Hindlimb muscle (tissue), 1 donor: ENCODE measurements around the gene CASZ1. TPM values are rescaled to one million over a fixed set of nuclear protein-coding genes. Genes with fewer than 3 reads are reported as not detected.

Experiments
- DNase-seq: peaks from one replicate; pipeline ENCODE4 v3.0.0-alpha.2; 2013
- polyA plus RNA-seq: library from polyadenylated mRNA; unstranded; fragments of 120-200 nt; gene quantifications from one replicate; pipeline ENCODE4 v1.2.1, GENCODE V29; 2013; ENCODE audit not compliant: insufficient read length

CASZ1 gene
- polyA plus RNA-seq, 1 donor = 82.9 TPM

- no peak for DNase-seq
These were observed 111.1 kb downstream of the CASZ1 start for GRCh38 chr1:10685196-10685807.

- no peak for DNase-seq
These were observed 112.2 kb downstream of the CASZ1 start for GRCh38 chr1:10684221-10684620.

- DNase-seq = no peak
These were observed 113.8 kb downstream of the CASZ1 start for GRCh38 chr1:10682449-10683309.

GRCh38 chr1:10682108-10682445, 114.4 kb downstream of the CASZ1 start:
- no peak for DNase-seq

DNA sequence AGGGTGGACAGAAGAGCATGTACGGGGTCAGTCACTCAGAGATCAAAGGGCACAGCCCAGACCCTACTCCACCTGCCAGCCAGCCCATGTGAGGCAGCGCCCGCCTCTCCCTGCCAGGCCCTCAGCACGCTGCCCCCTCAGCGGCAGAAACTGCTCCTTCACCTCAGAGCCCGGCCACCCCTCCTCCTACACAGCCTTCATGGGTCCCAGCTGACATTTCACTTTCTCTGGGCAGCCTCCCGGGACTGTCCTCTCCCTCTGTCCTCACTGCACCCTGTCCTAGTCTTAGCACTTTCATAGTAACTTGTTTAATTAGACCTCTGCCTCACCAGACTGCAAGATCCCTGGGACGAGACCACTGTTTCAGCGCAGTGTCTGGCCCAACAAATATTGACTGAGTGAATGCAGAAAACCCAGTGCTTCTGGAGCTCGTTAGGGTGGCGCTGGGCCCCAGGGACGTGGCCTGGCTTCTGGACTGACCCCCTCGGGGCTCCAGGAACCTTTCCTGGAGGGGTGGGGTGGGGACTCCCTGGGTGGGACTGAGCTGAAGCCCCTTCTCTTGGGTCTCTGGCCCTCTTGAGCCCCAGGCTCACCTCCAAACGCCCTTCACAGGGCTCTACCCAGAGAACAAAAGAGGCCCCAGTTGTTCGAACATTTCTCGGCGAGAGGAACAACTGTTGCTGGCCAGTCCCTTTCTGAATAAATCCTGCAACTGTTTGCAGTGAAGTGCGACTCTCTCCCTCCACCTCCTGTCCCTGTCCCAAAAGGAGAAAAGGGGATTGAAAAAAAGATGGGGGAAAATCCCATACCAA, 114.9 kb downstream of the CASZ1 start:
- DNase-seq = no peak

DNA sequence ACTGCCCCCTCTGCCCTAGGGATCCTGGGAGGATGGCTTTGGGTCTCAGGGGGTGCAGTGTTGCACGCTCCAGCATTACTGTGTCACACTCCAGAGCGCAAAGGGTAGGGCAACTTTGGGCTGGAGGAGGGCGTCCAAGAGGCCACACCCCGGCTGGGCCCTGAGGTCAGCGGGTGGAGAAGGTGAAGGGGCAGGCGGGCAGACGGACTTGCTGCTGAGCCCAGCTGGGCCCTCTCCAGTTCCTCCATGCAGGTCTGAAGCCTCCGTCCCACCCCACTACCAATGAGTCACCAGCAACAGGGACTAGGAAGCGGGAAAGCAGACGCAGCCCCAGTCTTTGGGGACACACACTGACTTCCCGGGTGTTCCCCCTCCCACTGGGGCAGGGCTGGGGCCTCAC, 116.0 kb downstream of the CASZ1 start:
- DNase-seq = no peak

DNA sequence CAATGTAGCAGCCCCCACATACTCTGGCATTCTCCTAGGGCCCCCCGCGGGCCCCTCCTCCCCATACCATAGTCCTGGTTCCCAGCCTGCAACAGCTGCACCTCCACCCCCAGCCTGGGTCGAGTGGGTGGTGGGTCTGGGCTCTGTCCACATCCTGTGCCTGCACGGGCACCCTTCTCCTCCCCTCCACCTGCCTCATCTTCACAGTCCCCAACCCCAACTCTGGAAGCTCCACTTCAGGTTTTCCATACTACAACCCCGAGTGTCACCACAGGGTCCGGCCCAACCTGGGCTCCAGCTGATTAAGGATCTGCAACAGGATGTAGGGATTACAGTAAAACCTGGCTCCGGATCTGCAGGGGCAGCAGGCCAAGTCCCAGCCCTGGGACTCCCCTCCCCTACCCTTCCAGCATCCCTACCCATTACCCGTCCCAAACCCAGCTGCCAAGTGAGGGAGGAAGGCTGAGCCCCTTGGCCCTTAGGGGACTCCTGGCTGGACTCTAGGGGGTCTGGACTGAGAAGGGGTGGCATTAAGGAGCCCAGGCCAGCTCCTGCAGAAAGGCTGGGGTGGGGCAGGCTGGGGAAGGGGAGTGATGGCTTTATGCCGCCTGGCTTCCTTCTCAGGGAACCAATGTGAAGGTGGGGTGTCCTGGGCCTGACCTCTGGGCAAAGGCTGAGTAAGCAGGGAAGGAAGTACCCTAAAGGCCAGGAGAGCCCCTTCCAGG, 116.8 kb downstream of the CASZ1 start:
- peak; percentile 61 for DNase-seq

- no peak for DNase-seq
These were observed 117.6 kb downstream of the CASZ1 start for GRCh38 chr1:10678852-10679251.

DNA sequence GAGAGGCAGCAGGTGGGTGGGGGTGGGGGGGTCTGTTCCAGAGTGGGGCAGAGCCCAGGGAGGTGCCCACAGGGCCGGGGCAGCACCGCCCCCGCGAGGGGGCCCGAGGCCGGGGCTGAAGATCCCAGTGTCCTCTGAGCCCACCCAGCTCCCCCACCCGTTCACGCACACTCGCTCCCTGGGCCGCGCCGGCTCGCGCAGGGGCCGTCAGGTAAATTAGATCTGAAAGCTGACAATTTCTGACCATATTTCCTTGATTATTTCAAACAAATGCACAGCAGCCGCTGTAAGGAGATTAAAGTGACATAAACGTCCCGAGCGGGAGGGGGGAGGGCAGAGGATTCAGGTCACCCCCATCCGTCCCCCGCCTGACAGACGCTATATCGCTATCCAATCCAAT, 118.0 kb downstream of the CASZ1 start:
- no peak for DNase-seq

- no peak for DNase-seq
These were observed 118.7 kb downstream of the CASZ1 start for GRCh38 chr1:10677491-10678391.

DNA sequence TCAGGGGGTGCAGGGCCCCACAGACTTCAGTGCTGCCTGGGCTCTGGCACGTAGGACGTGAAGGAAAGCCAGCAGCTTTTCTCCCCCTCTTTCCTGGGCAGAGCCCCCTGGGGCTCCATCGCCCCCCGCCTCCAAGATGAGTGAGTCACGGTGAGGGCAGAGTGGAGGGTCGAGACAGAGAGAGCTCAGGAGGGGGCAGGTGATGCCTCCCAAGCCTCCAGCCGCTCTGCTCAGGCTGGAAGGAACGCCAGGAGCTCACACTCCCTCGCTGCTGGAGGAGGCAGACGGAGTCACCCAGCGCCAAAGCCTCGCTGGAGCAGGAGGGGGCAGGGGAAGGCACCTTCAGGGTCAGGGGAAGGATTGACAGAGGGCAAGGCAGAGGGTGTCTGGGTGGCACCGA, 119.5 kb downstream of the CASZ1 start:
- no peak for DNase-seq

- DNase-seq = no peak
These were observed 120.6 kb downstream of the CASZ1 start for GRCh38 chr1:10675813-10676212.

GRCh38 chr1:10674700-10675609, 121.5 kb downstream of the CASZ1 start:
- no peak for DNase-seq

DNA sequence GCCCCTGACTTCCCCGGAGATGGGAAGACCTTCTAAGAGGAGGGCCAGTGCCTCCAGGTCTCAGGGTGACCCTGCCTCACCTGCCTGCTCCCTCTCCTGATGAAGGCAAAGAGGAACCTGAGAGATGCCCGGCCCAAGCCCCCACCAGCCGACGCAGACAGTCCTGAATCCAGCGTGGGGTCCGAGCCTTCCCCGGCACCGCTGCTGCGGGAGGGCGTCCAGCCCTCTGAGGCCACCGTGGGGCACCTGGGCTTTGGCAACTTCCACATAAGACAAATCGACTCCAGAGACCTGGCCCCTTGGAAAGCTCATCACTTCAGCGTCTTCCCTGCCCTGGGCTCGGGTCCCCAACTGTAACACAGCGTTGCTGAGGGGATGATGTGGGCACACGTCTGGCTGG, 122.2 kb downstream of the CASZ1 start:
- DNase-seq = no peak

DNA sequence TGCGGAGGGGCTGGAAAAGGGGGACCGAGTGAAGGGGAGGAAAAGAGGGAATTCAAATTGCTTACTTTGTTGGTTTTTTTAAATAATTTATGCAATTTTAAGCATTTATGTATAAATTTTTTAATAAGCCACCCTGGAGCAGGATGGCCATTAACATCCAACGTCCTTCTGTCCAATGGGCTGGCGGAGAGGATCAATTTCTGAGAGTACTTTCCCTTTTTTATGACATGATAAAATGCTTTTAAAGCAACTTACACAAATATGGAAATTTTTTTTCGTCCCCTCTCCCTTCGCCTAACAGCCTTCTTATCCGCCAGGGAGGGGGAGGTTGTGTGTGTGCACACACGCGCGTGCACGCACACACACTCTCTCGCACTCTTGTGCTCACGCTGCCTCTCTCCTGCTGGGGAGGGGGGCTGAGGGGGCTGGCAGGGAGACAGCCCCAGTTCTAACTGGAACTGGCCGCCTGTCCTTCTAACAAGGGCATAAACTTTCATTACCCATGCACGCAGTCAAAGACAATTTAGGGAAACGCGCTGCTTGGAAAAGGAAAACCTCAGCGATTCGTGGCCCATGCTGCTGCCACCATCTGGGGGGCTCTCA, 123.2 kb downstream of the CASZ1 start:
- DNase-seq = no peak

- DNase-seq = no peak
These were observed 123.9 kb downstream of the CASZ1 start for GRCh38 chr1:10672343-10673050.

GRCh38 chr1:10671622-10672342, 124.7 kb downstream of the CASZ1 start:
- DNase-seq = no peak

DNA sequence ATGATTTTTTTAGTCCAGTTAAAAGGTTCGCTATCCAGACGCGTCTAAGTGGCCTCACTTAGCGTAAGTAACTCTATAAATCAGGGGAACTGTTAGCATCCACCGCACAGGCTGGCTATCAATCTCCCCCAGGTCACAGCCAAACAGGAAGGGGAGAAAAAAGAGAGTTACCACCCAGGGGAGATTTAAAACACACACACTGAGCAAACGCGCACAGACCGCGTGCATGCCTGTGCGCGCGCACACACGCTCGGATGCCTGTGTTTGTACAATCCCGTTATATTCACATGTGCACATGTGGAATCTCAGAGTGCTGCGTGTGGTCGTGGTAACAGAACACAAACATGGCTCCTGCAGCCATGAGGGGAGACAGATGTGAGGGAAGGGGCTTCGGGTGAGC, 125.4 kb downstream of the CASZ1 start:
- DNase-seq = no peak

DNA sequence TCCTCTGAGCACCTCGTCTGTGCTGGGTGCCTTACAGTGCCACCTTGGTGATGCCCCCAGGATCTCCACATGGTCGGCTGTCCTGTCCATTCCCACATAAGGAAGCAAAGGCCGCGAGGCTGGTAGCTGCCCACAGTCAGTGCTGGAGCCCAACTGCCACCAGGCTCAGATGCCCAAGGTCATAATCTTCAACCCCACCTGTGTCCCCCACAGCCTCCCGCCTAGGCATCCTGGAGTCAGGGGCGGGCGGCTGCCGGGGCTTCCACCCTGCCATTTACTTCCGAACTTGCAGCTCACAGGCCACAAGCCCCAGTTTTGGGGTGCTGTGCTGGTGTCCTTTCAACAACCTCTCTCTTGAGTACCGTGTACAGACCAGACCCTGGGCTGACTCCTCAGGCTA, 126.3 kb downstream of the CASZ1 start:
- no peak for DNase-seq
